ENCODE data around the gene LZIC. TPM values are rescaled to one million over a fixed set of nuclear protein-coding genes. Genes with fewer than 3 reads are reported as not detected.

The LZIC gene
- total and polyA plus RNA-seq, 3 donors from 2014 or later, result 48.6 to 104 (median 49.4) TPM

DNA sequence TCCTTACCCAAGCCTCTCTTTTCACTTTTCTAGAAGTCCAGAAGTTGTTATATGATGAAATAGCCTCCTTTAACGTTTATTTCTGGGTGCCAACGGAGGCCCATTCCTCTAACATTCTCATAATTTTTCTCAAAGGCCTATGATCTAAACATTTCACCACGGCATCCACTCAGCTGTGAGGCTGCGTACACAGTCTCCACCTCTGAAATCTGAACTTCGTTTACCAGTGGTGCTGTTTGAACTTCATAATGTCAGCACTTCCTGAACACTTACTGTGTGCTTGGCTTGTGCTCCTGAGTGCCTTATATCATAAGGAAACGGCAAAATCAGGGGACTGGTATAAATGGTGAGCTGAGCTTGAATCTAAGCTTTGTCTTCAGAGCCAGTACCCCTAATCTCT is 41.8 kb upstream of the LZIC start:
- Histone ChIP-seq H3K4me1 (no peaks in the 10 kb centered on the region), H3K36me3 (ENCODE audit: low read depth, missing control alignments) (no peaks in the 10 kb centered on the region), H3K9me3 (no peaks in the 10 kb centered on the region), H3K27me3 (no peaks in the 10 kb centered on the region), H3K27ac (no peak overlapping the region), H3K4me3 (no peak overlapping the region)
- no peak for DNase-seq
- no peak for TF ChIP-seq POLR2A (IDR thresholded peaks at IDR 0.05)
- TF ChIP-seq, protein P1, sequence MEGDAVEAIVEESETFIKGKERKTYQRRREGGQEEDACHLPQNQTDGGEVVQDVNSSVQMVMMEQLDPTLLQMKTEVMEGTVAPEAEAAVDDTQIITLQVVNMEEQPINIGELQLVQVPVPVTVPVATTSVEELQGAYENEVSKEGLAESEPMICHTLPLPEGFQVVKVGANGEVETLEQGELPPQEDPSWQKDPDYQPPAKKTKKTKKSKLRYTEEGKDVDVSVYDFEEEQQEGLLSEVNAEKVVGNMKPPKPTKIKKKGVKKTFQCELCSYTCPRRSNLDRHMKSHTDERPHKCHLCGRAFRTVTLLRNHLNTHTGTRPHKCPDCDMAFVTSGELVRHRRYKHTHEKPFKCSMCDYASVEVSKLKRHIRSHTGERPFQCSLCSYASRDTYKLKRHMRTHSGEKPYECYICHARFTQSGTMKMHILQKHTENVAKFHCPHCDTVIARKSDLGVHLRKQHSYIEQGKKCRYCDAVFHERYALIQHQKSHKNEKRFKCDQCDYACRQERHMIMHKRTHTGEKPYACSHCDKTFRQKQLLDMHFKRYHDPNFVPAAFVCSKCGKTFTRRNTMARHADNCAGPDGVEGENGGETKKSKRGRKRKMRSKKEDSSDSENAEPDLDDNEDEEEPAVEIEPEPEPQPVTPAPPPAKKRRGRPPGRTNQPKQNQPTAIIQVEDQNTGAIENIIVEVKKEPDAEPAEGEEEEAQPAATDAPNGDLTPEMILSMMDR (IDR thresholded peaks at IDR 0.05), result no peak
- 62 to 63% methylated on average over 6 of the region's 6 CpGs for WGBS, 2 donors
- intact Hi-C loops (cut with DNase I; ENCODE audit: low total_unique reads), result no loop called here

DNA sequence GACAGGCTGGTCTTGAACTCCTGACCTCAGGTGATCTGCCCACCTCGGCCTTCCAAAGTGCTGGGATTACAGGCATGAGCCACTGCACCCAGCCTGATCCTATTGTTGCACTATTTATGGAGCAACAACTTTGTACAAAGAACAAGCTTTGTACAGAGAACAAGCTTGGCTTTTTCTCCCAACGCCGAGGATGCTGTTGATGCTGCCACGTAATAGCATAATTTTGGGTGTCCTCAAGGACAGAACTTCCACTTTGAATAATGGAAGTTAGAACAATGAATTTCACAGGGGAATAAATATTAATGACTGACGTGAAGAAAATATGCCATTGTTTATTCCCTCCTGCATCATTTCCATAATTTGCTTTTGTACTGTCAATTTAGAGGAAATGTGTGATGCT is 41.1 kb upstream of the LZIC start:
- Histone ChIP-seq H3K9me3 (no peaks in the 10 kb centered on the region), H3K4me3 (no peak overlapping the region), H3K36me3 (ENCODE audit: low read depth, missing control alignments) (no peaks in the 10 kb centered on the region), H3K27ac (no peak overlapping the region), H3K4me1 (no peaks in the 10 kb centered on the region), H3K27me3 (no peaks in the 10 kb centered on the region)
- WGBS, 2 donors, result 85 to 94% methylated on average over 5 of the region's 5 CpGs
- DNase-seq, result no peak
- TF ChIP-seq, protein P1 (IDR thresholded peaks at IDR 0.05), result no peak
- no peak for TF ChIP-seq POLR2A (IDR thresholded peaks at IDR 0.05)
- intact Hi-C loops (cut with DNase I; ENCODE audit: low total_unique reads), result no loop called here

DNA sequence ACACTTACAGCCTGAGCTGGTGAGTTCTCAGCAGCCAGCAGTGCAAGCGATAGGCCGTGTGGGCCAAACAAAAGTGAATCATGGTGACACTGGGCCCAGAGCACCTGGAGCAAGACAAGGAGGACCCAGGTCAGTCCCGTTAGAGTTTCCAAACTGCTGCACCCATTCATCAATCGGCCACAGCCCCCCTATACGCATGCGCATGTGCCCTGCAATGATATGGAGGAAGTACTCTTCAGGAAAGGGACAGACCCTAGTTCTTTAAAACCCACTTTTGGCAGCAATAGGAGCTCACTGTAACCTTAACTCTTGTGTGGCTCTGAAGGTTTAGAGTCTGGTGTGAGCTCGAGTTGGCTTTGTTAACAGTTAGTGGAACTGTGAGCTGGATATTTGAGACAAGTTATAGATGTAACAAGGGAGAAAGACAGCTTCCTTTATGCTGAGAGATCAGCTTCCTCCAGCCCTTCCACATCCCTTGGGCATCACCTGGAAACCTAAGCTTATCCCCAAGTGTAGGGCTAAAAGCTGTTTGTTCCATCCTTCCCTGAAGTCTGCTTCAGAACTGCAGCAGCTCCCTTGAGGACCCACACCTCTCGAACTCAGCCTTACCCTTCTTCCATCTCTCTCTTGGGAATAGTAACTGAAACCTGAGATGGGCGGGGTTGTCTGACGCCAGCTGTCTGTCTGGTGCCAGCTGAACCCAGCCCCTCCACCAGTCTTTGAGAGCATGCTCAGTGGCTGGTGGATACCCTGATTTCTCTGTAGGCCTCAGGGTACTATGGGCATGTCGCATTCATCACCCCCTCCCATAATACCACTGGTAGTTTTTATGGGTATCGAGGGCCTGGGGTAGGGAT is 17.7 kb upstream of the LZIC start:
- Histone ChIP-seq H3K36me3 (ENCODE audit: low read depth, missing control alignments) (no peaks in the 10 kb centered on the region), H3K27ac (no peak overlapping the region), H3K4me1 (peaks cover 6% of the 10 kb centered on the region), H3K27me3 (no peaks in the 10 kb centered on the region), H3K9me3 (no peaks in the 10 kb centered on the region), H3K4me3 (no peak overlapping the region)
- 79 to 80% methylated on average over 12 of the region's 12 CpGs for WGBS, 2 donors
- TF ChIP-seq POLR2A (IDR thresholded peaks at IDR 0.05), result no peak
- TF ChIP-seq, protein P1 (IDR thresholded peaks at IDR 0.05), result no peak
- intact Hi-C loops (cut with DNase I; ENCODE audit: low total_unique reads), result no loop called here
- no peak for DNase-seq

DNA sequence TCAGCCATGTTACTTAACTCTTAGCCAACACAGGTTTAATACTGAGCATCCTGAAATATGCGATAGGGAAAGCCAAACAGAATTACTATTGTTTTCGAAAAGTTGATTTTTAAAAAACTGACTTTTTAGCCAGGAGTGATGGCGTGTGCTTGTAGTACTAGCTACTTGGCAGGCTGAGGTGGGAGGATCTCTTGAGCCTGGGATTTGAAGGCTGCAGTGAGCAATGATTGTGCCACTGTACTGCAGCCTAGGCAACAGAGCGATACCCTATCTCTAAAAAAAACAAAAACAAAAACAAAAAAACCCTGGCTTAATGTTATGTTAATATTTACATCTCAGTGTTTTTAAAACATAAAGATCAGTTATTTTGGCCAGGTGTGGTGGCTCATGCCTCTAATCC is 16.8 kb upstream of the LZIC start:
- peak; percentile 65 for DNase-seq
- WGBS, 2 donors, result 42 to 62% methylated on average over 4 of the region's 4 CpGs
- intact Hi-C loops (cut with DNase I; ENCODE audit: low total_unique reads), result no loop called here
- no peak overlapping the region for H3K4me3 ChIP-seq
- no peaks in the 10 kb centered on the region for H3K9me3 ChIP-seq
- no peaks in the 10 kb centered on the region for H3K27me3 ChIP-seq
- H3K27ac ChIP-seq, result no peak overlapping the region
- H3K4me1 ChIP-seq, result peaks cover 6% of the 10 kb centered on the region
- H3K36me3 ChIP-seq (ENCODE audit: low read depth, missing control alignments), result no peaks in the 10 kb centered on the region
- TF ChIP-seq, protein P1 (IDR thresholded peaks at IDR 0.05), result no peak
- no peak for TF ChIP-seq POLR2A (IDR thresholded peaks at IDR 0.05)

DNA sequence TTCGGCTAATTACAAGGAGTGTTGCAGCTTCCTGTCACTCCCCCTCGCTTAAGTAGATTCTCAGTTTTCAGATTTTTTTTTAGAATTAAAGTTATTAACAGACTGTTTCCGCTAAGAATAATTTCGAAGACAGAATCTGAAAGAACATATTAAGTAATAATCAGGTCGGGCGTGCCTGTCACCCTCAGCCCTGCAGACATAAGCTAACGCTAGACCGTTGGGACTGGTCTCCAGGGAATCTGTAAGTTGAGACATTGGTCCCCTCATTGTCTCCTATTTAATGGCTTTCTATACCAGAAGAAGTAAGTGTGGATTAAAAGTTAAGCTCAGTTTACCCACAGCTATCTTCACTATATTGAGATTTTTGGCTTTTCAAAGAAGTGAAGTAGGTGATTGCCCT is 14.5 kb upstream of the LZIC start:
- peaks cover 6% of the 10 kb centered on the region for H3K4me1 ChIP-seq
- no peak for DNase-seq
- no peak overlapping the region for H3K27ac ChIP-seq
- TF ChIP-seq POLR2A (IDR thresholded peaks at IDR 0.05), result no peak
- H3K4me3 ChIP-seq, result no peak overlapping the region
- H3K9me3 ChIP-seq, result no peaks in the 10 kb centered on the region
- no peaks in the 10 kb centered on the region for H3K36me3 ChIP-seq (ENCODE audit: low read depth, missing control alignments)
- WGBS, 2 donors, result 75 to 83% methylated on average over 8 of the region's 8 CpGs
- intact Hi-C loops (cut with DNase I; ENCODE audit: low total_unique reads), result no loop called here
- H3K27me3 ChIP-seq, result no peaks in the 10 kb centered on the region

Data from testis (tissue), 3 donors.